A673 (cell line): ENCODE data around the gene SLIT3. TPM values are rescaled to one million over a fixed set of nuclear protein-coding genes. Genes with fewer than 3 reads are reported as not detected.

Experiments
- BruUV-seq: library from RNA; stranded (reverse); fragments of 400-500 nt; replicated peaks from 2 replicates; lab custom pipeline; 2021; lab: Mats Ljungman, UMichigan
- CTCF ChIA-PET: fragments of 300-600 bp; sonication (Branson Sonifier 250); formaldehyde crosslinking; loops from one replicate; lab custom pipeline; 2022; ENCODE audit warnings: antibody characterized with exemption; lab: Charles Lee
- POLR2A ChIA-PET: fragments of 300-600 bp; sonication (Branson Sonifier 250); formaldehyde crosslinking; loops from one replicate; lab custom pipeline; 2022; ENCODE audit warnings: antibody characterized with exemption; ENCODE audit not compliant: low non-redundant PET; lab: Charles Lee
- DNase-seq: peaks from one replicate; pipeline ENCODE4 v3.0.0-alpha.2; 2015; ENCODE audit warnings: low spot score
- H3K27ac ChIP-seq: fragments of 200-600 bp; sonication (generic); 2 replicates; pipeline ENCODE4 v1.5.1; 2016; ENCODE audit warnings: mixed run types, low read depth, mild to moderate bottlenecking, mixed read lengths, antibody characterized with exemption, low read length; ENCODE audit not compliant: poor library complexity, severe bottlenecking
- H3K27me3 ChIP-seq: fragments of 200-600 bp; sonication (generic); replicated peaks from 2 replicates; pipeline ENCODE4 v1.6.1; 2017; ENCODE audit warnings: mixed run types, low read depth, mild to moderate bottlenecking, mixed read lengths, antibody characterized with exemption, low read length; ENCODE audit not compliant: insufficient read depth, poor library complexity
- H3K36me3 ChIP-seq: fragments of 200-600 bp; sonication (generic); 2 replicates; pipeline ENCODE4 v1.6.1; 2016; ENCODE audit warnings: mixed run types, mild to moderate bottlenecking, mixed read lengths, antibody characterized with exemption, low read length; ENCODE audit not compliant: insufficient read depth, poor library complexity, severe bottlenecking
- H3K4me1 ChIP-seq: fragments of 200-600 bp; sonication (generic); 2 replicates; pipeline ENCODE4 v1.6.1; 2017; ENCODE audit warnings: mixed run types, mild to moderate bottlenecking, mixed read lengths, antibody characterized with exemption, low read length; ENCODE audit not compliant: insufficient read depth, poor library complexity, severe bottlenecking
- H3K4me3 ChIP-seq: fragments of 200-600 bp; sonication (generic); 2 replicates; pipeline ENCODE4 v1.5.1; 2016; ENCODE audit warnings: low read depth, mixed run types, mild to moderate bottlenecking, mixed read lengths, low read length; ENCODE audit not compliant: poor library complexity, severe bottlenecking
- H3K9me3 ChIP-seq: fragments of 200-600 bp; sonication (generic); 2 replicates; pipeline ENCODE4 v1.6.1; 2016; ENCODE audit warnings: mixed run types, low read depth, mild to moderate bottlenecking, mixed read lengths, antibody characterized with exemption, low read length; ENCODE audit not compliant: poor library complexity, severe bottlenecking
- EZH2 ChIP-seq: fragments of 200-600 bp; sonication (generic); IDR thresholded peaks from 2 replicates; pipeline ENCODE4 v1.6.1; 2017; ENCODE audit warnings: borderline replicate concordance, low read depth, mild to moderate bottlenecking, mixed read lengths, antibody characterized with exemption, low read length; ENCODE audit not compliant: poor library complexity, severe bottlenecking
- intact Hi-C: fragments of 100-400 bp; cut with micrococcal nuclease; formaldehyde crosslinking; loops from one replicate; pipeline ENCODE4 v1.10.0; 2022; ENCODE audit not compliant: unreplicated experiment
- total RNA-seq: library from RNA; stranded (reverse); gene quantifications from 2 replicates; pipeline ENCODE4 v1.2.3, GENCODE V29; 2021
- TF ChIP-seq, protein P1 (sequence below): fragments of 300-800, 200-600 bp; sonication (generic); conservative IDR thresholded peaks from 2 replicates; pipeline ENCODE4 v1.5.1; 2017; ENCODE audit warnings: low read depth, mild to moderate bottlenecking, antibody characterized with exemption, low read length, moderate library complexity, mixed read lengths

SLIT3 gene
- total RNA-seq, 1 experiment from 2014 or later = not detected

GRCh38 chr5:168964182-168964581 is 336.8 kb downstream of the SLIT3 start:
- no peak overlapping the region for H3K4me3 ChIP-seq
- H3K27me3 ChIP-seq = peaks cover 39% of the 10 kb centered on the region
- no peaks in the 10 kb centered on the region for H3K9me3 ChIP-seq
- no peak for DNase-seq
- intact Hi-C loops = no loop called here
- CTCF ChIA-PET = no interaction called here
- no peak overlapping the region for H3K27ac ChIP-seq
- no peaks in the 10 kb centered on the region for H3K36me3 ChIP-seq
- TF ChIP-seq, protein P1, sequence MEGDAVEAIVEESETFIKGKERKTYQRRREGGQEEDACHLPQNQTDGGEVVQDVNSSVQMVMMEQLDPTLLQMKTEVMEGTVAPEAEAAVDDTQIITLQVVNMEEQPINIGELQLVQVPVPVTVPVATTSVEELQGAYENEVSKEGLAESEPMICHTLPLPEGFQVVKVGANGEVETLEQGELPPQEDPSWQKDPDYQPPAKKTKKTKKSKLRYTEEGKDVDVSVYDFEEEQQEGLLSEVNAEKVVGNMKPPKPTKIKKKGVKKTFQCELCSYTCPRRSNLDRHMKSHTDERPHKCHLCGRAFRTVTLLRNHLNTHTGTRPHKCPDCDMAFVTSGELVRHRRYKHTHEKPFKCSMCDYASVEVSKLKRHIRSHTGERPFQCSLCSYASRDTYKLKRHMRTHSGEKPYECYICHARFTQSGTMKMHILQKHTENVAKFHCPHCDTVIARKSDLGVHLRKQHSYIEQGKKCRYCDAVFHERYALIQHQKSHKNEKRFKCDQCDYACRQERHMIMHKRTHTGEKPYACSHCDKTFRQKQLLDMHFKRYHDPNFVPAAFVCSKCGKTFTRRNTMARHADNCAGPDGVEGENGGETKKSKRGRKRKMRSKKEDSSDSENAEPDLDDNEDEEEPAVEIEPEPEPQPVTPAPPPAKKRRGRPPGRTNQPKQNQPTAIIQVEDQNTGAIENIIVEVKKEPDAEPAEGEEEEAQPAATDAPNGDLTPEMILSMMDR = no peak
- TF ChIP-seq EZH2 = no peak
- no TSS peak for BruUV-seq
- POLR2A ChIA-PET = no interaction called here
- no peaks in the 10 kb centered on the region for H3K4me1 ChIP-seq

DNA sequence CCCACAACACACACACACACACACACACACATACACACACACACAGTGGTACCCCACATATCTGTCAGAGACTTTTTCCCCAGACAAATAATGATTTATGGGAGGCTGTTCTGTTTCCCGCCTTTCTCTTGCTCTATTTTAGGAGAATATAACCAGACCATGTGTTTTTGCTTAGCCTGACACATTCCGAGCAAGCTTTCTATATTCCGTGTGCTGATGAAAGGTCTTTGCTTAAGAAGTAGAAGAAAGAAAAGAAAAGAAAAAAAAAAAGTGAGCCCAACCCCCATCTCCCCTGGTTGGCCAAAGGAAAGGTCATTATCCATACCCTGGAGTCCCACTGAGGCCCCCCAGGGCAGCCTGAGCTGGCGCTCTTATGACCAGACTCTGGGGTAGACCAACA is 338.6 kb downstream of the SLIT3 start:
- no peak for TF ChIP-seq EZH2
- TF ChIP-seq, protein P1 = no peak
- peaks cover 39% of the 10 kb centered on the region for H3K27me3 ChIP-seq
- CTCF ChIA-PET = interaction anchor here (0.6 kb wide), 1 partner anchor 732 kb away, joined by 5 read pairs; no protein-coding TSS in a partner anchor
- H3K4me1 ChIP-seq = no peaks in the 10 kb centered on the region
- H3K27ac ChIP-seq = no peak overlapping the region
- H3K36me3 ChIP-seq = no peaks in the 10 kb centered on the region
- no peaks in the 10 kb centered on the region for H3K9me3 ChIP-seq
- intact Hi-C loops = no loop called here
- POLR2A ChIA-PET = no interaction called here
- H3K4me3 ChIP-seq = no peak overlapping the region
- no peak for DNase-seq
- no TSS peak for BruUV-seq

DNA sequence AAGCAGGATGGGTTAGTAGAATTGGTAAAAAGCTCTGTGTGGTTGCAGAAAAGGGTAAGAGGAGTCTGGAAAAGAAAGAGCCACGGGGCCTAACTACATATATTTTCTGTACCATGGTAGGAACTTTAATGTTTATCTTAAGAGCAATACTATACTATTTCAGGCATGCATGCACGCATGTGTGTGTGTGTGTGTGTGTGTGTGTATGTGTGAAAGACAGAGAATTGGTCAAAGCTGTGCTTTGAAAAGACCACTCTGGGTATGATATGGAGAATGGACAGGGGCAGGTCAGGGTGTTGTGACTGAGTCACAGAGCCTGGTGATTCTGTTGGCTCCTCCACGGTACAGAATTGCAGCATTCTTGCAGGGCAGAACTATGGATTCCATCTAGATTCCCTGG is 339.3 kb downstream of the SLIT3 start:
- DNase-seq = no peak
- TF ChIP-seq, protein P1 = no peak
- no peak for TF ChIP-seq EZH2
- no peak overlapping the region for H3K4me3 ChIP-seq
- no TSS peak for BruUV-seq
- peaks cover 39% of the 10 kb centered on the region for H3K27me3 ChIP-seq
- POLR2A ChIA-PET = no interaction called here
- no peaks in the 10 kb centered on the region for H3K4me1 ChIP-seq
- intact Hi-C loops = no loop called here
- CTCF ChIA-PET = interaction anchor here (0.6 kb wide), 1 partner anchor 732 kb away, joined by 5 read pairs; no protein-coding TSS in a partner anchor
- H3K36me3 ChIP-seq = no peaks in the 10 kb centered on the region
- H3K9me3 ChIP-seq = no peaks in the 10 kb centered on the region
- H3K27ac ChIP-seq = no peak overlapping the region
